Measurements from ENCODE around the gene GADL1. TPM values are rescaled to one million over a fixed set of nuclear protein-coding genes. Genes with fewer than 3 reads are reported as not detected.

The GADL1 gene
- total RNA-seq, 4 donors from 2014 or later, result 0.13 to 0.55 (median 0.42) TPM

- Histone ChIP-seq H3K9me3 (no peaks in the 10 kb centered on the region), H3K27ac (no peak overlapping the region), H3K4me3 (no peak overlapping the region), H3K4me1 (no peaks in the 10 kb centered on the region), H3K36me3 (no peaks in the 10 kb centered on the region), H3K27me3 (no peaks in the 10 kb centered on the region)
- DNase-seq, result no peak
- ATAC-seq, result no peak
- TF ChIP-seq POLR2A (IDR thresholded peaks at IDR 0.05) (no peak), CTCF (IDR thresholded peaks at IDR 0.05 in 4 of 5, conservative IDR thresholded peaks at IDR 0.05 in 1 of 5) (no peak)
- intact Hi-C loops (cut with DNase I; ENCODE audit: low total_unique reads), result no loop called here
- in situ Hi-C loops (cut with MboI; ENCODE audit: low sequenced_read_pairs in 4 of 4), result no loop called here
Observed at GRCh38 chr3:30913176-30913575, 18.7 kb upstream of the GADL1 start.

GRCh38 chr3:30912301-30912700 lies 17.8 kb upstream of the GADL1 start:
- no peak for DNase-seq
- Histone ChIP-seq H3K36me3 (no peaks in the 10 kb centered on the region), H3K27ac (no peak overlapping the region), H3K9me3 (no peaks in the 10 kb centered on the region), H3K4me1 (no peaks in the 10 kb centered on the region), H3K27me3 (no peaks in the 10 kb centered on the region), H3K4me3 (no peak overlapping the region)
- intact Hi-C loops (cut with DNase I; ENCODE audit: low total_unique reads) (no loop called here), in situ Hi-C loops (cut with MboI; ENCODE audit: low sequenced_read_pairs in 4 of 4) (no loop called here)
- no peak for ATAC-seq
- TF ChIP-seq POLR2A (IDR thresholded peaks at IDR 0.05) (no peak), CTCF (IDR thresholded peaks at IDR 0.05 in 4 of 5, conservative IDR thresholded peaks at IDR 0.05 in 1 of 5) (no peak)

- DNase-seq (no peak), ATAC-seq (no peak)
- Histone ChIP-seq H3K4me3 (no peak overlapping the region), H3K4me1 (no peaks in the 10 kb centered on the region), H3K36me3 (no peaks in the 10 kb centered on the region), H3K9me3 (no peaks in the 10 kb centered on the region), H3K27me3 (no peaks in the 10 kb centered on the region), H3K27ac (no peak overlapping the region)
- intact Hi-C loops (cut with DNase I; ENCODE audit: low total_unique reads), result no loop called here
- no peak for TF ChIP-seq CTCF (IDR thresholded peaks at IDR 0.05 in 4 of 5, conservative IDR thresholded peaks at IDR 0.05 in 1 of 5)
- TF ChIP-seq POLR2A (IDR thresholded peaks at IDR 0.05), result no peak
- in situ Hi-C loops (cut with MboI; ENCODE audit: low sequenced_read_pairs in 4 of 4), result no loop called here
Observed at GRCh38 chr3:30908456-30909037, 14.1 kb upstream of the GADL1 start.

GRCh38 chr3:30904996-30905395 lies 10.5 kb upstream of the GADL1 start:
- no peak for TF ChIP-seq CTCF (IDR thresholded peaks at IDR 0.05 in 4 of 5, conservative IDR thresholded peaks at IDR 0.05 in 1 of 5)
- TF ChIP-seq POLR2A (IDR thresholded peaks at IDR 0.05), result no peak
- DNase-seq (no peak), ATAC-seq (no peak)
- in situ Hi-C loops (cut with MboI; ENCODE audit: low sequenced_read_pairs in 4 of 4), result no loop called here
- H3K9me3 ChIP-seq, result no peaks in the 10 kb centered on the region
- H3K27ac ChIP-seq, result no peak overlapping the region
- intact Hi-C loops (cut with DNase I; ENCODE audit: low total_unique reads), result no loop called here
- no peak overlapping the region for H3K4me3 ChIP-seq
- H3K4me1 ChIP-seq, result no peaks in the 10 kb centered on the region
- H3K27me3 ChIP-seq, result no peaks in the 10 kb centered on the region
- no peaks in the 10 kb centered on the region for H3K36me3 ChIP-seq

- TF ChIP-seq POLR2A (IDR thresholded peaks at IDR 0.05) (no peak), CTCF (IDR thresholded peaks at IDR 0.05 in 4 of 5, conservative IDR thresholded peaks at IDR 0.05 in 1 of 5) (no peak)
- Histone ChIP-seq H3K4me1 (peaks cover 8 to 12% of the 10 kb centered on the region in 2 donors), H3K27me3 (no peaks in the 10 kb centered on the region), H3K4me3 (peak overlapping the region in 2 of 4 donors; percentile 81 to 87), H3K9me3 (no peaks in the 10 kb centered on the region), H3K36me3 (no peaks in the 10 kb centered on the region), H3K27ac (peak overlapping the region; percentile 80 to 88 (median 84))
- in situ Hi-C loops (cut with MboI; ENCODE audit: low sequenced_read_pairs in 4 of 4) (no loop called here), intact Hi-C loops (cut with DNase I; ENCODE audit: low total_unique reads) (loop anchor here (5.0 kb wide), 1 partner anchor 172 kb away; no protein-coding TSS in a partner anchor)
- ATAC-seq, result no peak
- no peak for DNase-seq
Observed at GRCh38 chr3:30895329-30895728, 868 bp upstream of the GADL1 start.

Data from gastrocnemius medialis (tissue), 4 donors.